ENCODE results near the gene ZNF816.

DNA sequence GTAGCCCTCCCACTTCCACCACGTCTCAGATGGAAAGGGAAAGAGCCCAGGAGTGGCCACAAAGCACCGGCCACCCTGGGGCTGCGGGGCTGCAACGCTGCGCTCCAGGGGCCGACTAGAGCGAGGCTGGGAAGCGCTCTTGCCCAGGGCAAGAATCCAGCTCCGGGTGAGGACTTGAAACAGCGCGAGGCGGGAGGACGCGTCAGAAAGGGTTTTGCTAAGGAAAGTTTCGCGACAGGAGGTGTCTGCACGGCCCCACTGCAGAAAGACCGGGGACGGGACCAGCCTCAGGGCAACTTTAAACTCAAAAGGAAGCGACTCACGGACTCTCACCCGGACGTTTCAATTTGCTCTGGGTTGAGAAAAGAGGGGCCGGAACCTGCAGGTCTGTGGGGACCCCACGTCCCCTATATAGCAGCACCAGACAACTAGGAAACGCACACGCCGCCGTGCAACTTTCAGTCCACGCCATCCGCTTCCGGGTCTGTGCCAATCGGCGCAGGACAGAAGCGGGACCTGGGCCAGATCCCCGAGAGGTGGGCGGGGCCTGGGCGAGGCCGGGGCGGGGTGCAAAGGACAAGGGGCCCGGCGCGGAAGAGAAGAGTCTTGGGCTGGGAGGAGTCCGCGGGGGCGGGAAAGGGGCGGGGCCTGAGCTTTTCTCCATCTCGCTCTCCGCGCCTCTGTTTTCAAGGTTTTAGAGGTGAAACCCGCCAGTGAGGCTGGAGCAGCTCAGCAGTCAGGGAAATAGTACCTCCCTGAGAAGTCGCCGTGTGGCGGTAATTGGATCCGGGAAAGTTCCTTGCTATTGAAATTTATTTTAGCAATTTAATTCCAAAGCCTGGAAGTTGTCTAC, at the start of gene ZNF816:
- TF ChIP-seq, protein P1, sequence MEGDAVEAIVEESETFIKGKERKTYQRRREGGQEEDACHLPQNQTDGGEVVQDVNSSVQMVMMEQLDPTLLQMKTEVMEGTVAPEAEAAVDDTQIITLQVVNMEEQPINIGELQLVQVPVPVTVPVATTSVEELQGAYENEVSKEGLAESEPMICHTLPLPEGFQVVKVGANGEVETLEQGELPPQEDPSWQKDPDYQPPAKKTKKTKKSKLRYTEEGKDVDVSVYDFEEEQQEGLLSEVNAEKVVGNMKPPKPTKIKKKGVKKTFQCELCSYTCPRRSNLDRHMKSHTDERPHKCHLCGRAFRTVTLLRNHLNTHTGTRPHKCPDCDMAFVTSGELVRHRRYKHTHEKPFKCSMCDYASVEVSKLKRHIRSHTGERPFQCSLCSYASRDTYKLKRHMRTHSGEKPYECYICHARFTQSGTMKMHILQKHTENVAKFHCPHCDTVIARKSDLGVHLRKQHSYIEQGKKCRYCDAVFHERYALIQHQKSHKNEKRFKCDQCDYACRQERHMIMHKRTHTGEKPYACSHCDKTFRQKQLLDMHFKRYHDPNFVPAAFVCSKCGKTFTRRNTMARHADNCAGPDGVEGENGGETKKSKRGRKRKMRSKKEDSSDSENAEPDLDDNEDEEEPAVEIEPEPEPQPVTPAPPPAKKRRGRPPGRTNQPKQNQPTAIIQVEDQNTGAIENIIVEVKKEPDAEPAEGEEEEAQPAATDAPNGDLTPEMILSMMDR (IDR thresholded peaks at IDR 0.05; ENCODE audit: poor library complexity): no peak
- TF ChIP-seq EZH2phosphoT487 (IDR thresholded peaks at IDR 0.05; ENCODE audit: low read depth, severe bottlenecking, unreplicated experiment) (no peak), EZH2 (IDR thresholded peaks at IDR 0.05; ENCODE audit: borderline replicate concordance) (no peak)

Data from hepatocyte (in vitro differentiated cells).